ENCODE results near the gene RESP18.
"Not testable (repeated sequence)": the region's sequence is repeated elsewhere in the genome, so short reads cannot be mapped to it uniquely, and the experiment has no call there.

RESP18 gene

DNA sequence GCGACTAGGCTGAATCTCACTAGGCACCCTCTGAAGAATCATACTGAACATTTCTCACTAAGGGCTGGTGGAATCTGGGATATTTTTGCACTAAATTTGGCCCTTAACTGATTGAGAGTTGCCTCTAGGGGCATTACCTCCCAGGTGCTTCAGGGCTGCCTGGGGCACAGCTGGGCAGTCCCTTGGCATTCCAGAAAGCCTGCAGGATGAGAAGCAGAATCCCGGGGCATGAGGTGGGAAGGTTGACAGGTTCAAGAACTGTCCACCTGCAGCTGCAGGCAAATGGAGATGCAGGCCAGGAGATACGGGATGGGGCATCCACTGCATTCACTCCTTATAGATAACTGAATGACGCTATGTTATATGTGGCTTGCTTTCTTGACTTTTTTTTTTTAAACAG, 7.4 kb downstream of the RESP18 start:
- no peak for DNase-seq

DNA sequence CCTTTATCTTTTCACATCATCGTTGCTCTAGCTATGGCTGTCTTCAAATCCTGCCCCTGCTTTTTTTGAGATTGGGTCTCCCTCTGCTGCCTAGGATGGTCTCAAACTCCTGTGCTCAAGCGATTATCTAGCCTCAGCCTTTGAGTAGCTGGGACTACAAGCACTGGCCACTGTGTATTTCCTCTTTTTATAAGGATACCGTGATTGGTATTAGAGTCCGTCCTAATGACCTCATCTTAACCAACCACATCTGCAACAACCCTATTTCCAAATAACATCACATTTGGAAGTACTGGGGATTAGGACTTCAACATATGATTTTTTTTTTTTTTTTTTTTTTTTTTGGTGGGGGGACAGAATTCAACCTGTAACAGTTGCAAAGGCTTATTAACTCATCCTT, 9.1 kb downstream of the RESP18 start:
- DNase-seq = no peak

DNA sequence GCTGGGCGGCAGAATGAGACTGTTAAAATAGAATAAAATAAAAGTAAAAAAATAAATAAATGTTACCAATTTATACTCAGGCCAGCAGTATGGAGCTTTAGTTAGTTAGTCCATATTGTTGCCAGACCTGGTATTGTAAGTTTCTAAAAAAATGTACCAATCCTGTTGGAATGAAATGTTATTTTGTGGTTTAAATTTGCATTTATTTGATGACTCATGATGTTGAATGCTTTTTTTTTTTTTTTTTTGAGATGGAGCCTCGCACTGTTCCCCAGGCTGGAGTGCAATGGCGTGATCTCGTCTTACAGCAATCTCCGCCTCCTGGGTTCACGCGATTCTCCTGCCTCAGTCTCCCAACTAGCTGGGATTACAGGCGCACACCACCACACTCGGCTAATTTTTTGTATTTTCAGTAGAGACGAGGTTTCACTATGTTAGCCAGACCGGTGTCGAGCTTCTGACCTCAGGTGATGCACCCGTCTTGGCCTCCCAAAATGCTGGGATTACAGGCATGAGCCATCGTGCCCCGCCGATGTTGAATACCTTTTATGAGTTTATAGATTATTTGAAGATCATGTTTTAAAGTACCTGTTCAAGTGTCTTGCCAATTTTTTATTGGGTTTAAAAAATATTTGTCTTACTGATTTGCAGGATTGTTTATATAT, 17.6 kb downstream of the RESP18 start:
- no peak for DNase-seq

DNA sequence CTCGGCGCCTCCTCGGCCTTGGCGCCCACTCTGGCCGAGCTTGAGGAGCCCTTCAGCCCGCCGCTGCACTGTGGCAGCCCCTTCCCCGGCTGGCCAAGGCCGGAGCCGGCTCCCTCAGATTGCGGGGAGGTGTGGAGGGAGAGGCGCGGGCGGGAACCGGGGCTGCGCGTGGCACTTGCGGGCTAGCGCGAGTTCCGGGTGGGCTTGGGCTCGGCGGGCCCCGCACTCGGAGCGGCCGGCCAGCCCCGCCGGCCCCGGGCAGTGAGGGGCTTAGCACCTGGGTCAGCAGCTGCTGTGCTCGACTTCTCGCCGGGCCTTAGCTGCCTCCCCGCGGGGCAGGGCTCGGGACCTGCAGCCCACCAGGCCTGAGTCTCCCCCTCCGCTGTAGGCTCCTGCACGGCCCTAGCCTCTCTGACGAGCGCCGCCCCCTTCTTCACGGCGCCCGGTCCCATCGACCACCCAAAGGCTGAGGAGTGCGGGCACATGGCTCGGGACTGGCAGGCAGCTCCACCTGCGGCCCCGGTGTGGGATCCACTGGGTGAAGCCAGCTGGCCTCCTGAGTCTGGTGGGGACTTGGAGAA, 19.8 kb downstream of the RESP18 start:
- not testable (repeated sequence) for DNase-seq

DNA sequence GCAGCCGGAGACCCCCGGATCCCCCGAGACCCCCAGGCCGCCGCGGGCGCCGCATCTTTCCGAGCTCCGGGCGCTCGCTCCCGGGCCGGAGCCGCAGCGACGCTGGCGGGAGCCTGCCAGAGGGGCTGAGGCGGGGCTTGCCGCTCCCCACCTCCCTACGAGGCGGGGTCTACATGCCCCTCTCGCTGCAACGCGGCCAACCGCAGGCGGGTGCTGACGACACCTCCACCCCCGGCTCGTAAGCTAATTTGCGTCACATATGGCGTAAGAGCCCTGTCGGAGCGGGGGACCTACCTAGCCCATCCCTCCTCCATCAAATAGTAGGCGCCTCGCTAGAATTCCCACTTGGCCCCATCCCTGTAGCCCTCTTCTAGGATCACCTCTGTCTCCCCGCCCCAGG, 23.3 kb downstream of the RESP18 start, which contains the start of gene PTPRN:
Gene PTPRN, minus strand, starts transcription at position 124 of the 400 bp plus-strand sequence. Its CDS starts 69 bp downstream, at position 55.
- DNase-seq = no peak

DNA sequence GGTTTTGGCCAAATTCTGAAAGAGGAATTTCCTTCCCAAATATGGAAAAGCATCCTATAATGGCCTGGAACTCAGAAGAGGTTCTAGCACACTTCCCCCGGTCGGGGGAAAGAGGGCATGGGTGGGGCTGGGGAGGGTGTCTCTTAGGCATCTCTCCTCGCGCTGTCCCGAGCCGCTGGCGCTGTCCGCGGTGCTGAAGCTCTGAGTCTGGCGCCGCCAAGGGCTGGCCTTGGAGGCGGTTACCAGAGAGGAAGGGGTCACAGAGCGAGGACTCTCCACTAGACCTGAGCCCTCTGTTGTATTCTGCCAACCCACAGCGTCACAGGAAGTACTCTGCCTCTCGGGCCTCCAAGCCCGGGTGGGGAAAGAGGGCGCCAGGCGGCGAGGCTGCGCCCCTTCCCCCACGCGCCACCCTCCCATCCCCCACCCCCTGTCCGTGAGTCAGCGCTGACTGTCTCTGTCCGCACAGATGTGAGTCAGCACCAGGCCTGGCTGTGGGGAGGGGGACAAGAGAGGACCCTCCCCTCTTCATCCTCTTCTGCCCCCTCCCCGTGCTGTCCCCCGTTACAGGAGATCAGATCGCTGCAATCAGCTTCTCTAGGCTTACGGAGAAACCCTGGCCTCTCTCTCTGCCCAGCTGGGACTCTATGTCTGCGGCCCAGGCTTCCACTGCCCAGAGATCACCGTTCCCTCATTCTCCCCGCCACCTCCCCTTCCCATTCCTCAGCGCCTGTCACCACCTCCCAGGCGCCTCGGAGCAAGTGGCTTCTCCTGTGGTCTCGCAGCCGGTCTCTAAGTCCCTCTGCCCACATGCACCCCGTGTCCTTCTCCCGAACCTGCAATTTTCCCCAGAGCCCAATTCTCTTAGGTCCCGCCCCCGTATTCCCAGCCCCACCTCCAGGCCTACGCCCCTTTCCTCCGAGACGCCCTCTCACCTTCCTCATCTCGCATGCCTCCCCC, 24.1 kb downstream of the RESP18 start:
- peak; percentile 74 for DNase-seq

DNA sequence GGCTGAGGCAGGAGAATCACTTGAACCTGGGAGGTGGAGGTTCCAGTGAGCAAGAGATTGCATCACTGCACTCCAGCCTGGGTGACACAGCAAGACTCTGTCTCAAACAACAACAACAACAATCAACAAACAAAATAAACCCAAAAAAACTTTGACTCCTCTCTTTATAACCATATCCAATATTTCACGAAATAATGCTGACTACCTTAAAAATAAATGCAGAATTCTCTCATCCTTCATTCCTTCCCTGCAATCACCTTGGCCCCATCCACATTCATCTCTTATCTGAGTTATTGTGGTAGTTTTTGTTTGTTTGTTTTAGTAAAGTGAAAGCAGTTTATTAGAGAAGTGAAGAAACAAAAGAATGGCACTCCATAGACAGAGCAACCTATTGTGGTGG, 26.5 kb downstream of the RESP18 start:
- no peak for DNase-seq

DNA sequence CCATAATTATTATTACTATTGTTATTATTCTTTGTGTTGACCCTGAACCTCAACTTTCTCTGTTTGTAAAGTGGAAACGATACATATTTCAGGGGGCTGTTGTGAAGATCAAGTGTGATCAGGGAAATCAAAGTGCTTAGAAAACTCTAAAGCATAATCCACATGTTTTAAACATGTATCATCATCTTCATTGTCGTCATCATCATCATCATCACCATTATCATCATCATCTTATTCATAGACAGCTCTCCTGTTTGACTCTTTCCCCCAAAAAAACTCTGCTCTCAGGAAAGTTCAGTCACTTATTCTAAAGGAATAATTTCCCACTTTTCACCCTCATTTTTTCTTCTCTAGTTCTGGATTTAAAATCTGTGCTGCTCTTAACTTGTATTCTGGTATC, 28.3 kb downstream of the RESP18 start:
- DNase-seq = no peak

DNA sequence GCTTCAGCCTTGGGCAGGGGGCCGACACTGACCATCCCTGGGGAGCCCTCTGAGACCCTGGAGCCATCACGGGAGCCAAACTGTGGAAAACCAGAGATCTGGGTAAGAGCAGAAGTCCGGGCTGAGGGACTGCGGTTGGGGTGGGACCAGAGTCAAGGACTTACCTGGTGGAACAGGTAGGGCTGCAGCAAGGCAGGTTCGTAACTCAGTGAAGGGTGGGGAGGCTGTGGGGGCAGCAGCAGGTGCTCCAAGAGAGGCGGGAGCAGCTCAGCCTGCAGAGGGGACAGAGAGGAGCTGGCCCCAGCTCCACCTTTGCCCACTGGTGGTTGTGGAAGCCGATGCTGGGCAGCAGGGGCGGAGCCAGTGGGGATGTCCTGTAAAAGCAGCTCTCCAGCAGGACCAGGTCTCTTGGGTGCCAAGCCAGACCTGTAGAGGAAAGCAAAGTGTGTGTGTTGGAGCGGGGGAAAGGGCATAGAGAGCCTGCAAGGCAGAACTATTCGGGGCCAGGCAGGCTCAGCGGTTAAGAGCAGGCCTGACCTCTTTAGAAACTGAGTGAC, 30.1 kb downstream of the RESP18 start:
- no peak for DNase-seq

DNA sequence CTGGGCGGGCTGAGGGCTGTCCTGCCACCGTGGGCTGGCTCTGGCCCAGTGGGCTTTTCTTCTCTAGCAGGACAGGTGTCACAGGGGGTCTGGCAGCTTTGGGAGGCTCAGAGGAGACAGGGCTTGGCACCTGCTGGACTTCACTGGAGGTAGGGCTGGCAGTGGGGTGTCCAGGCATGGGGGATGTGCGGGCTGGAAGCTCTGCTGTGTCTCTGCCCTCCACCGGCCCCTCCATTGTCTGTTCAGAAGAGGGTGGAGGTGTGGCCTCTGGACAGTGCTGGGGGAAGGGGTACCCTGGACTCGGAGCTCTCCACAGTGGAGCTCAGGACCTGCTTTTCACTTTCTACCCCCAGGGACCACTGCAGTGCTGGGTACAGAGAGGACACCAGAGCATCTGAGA, 32.5 kb downstream of the RESP18 start:
- DNase-seq = no peak

DNA sequence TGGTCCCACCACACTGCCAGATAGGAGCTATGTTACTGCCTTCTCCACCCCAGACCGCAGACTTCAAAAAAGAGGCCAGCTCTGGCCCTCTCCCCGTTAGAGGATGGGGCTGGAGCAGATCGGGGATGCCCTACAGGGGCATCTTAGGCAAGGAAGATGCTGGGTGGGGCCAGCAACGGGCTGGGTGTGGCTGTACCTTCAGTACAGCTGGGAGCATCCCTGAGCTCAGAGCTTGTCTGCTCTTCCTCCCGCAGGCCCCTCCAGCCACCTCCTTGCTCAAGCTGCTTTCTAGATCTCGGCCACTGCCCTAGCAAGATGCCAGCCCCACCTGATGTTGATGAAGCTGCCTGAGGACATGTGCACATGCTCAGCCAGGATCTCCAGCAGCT, 33.2 kb downstream of the RESP18 start:
- no peak for DNase-seq

DNA sequence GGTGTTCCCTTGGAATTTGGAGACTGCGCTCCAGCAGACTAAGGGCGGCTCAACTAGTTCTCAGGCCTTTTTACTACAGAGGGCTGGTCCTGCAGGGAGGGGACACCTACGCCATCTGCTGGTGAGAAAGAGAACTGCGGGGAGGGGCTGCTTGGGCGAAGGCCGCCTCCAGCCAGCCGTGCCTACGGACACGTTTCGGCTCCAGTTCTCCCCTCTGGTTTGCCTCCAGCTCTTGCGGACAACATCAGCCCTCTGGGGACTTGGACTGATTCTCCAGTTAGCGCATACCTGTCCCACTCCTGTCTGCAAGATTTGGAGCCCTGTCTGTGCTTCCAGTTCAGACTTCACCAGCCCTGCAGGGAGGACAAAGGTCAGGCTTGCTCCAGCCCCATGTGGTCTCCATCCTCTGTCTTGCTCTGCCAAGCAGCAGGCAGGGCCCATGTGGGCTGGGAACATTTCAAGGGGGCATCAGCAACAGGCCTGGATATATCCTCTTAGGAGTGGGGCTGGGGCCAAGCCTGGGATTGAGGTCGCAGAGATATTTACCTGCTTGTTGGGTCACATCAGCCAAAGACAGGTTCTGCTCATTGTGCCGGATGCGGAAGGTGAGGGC, 33.7 kb downstream of the RESP18 start:
- DNase-seq = peak; percentile 92

DNA sequence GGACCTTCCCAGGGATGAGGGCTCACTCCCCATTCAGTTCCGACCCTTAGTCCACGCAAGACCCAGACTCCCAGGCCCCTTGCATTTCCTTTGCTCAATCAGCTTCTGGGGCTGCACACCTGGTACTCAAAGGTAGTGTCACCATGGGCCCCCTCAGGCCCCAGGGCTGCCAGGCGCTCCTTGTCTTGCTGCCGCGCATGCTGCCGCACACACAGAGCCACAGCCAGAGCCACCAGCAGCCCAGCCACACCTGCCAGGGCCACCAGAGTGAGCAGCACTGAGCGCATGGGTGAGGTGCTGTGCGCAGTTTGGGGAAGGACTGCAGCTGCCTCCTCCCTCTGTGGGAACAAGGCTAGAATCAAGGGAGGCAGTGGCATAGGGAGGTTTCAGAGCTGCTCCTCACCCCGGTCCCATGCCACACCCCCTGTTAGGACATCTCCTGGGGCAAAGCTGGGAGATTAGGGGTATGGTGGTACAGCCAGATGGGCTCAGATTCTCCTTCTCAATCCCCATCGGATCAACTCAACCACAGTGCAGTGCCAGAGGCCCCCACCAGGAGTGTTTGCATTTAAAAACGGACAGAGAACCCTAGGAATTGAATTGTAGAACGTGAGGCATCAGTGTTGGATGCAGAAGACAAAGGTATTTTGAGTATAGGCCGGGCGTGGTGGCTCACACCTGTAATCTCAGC, 34.6 kb downstream of the RESP18 start:
- DNase-seq = no peak

DNA sequence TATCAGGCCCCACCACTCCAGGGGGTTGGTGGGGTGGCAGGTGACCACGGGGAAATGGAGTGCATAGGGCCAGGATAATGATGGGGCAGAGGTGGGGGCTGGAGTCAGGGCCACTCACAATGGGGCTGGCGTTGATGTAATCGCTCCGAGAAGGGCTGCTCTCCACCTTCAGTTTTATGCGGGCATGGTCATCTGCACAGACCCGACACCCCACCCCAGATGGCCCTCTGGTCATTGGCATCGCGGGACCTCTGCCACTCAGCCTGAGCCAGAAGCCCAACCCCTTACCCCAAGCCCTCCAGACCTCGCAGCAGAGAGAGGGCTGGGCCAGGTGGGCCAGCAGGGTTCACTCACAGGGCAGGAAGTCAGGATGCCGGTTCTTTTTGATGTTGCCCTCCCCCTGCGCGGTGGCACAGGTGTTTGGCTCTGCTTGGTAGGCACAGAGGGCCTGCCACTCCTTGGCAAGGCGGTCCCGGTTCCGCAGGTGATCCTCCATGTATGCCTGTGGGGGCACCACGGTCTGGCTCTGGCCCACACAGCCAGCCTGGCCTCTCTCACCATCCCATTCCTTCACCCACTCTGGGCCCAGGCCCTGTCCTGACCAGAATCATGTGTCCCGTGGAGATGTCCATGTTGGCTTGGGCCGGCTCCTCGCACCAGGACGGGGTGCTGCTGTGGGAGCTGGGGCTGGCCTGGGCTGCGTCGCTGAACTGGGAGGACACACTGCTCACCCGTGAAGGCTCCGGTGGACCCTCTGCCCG, 35.7 kb downstream of the RESP18 start:
- DNase-seq = no peak

DNA sequence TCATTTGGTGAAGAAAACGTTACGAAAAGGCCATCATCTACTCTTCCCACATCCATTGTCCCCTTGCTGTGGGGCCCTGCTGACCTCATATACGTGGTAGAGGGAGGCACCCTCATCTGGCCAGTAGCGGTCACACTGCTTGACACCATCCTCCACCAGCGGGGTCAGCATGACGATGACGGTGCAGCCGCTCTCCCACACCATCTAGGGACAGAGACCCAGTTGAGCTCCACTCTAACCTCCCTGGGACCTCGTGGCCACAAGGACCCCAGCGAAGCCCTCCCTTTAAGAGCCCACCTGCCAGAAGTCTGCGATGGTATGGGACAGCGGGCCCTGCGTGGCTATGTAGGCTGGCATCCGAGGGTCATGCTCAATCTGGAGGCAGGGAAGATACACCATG, 36.4 kb downstream of the RESP18 start:
- DNase-seq = no peak

DNA sequence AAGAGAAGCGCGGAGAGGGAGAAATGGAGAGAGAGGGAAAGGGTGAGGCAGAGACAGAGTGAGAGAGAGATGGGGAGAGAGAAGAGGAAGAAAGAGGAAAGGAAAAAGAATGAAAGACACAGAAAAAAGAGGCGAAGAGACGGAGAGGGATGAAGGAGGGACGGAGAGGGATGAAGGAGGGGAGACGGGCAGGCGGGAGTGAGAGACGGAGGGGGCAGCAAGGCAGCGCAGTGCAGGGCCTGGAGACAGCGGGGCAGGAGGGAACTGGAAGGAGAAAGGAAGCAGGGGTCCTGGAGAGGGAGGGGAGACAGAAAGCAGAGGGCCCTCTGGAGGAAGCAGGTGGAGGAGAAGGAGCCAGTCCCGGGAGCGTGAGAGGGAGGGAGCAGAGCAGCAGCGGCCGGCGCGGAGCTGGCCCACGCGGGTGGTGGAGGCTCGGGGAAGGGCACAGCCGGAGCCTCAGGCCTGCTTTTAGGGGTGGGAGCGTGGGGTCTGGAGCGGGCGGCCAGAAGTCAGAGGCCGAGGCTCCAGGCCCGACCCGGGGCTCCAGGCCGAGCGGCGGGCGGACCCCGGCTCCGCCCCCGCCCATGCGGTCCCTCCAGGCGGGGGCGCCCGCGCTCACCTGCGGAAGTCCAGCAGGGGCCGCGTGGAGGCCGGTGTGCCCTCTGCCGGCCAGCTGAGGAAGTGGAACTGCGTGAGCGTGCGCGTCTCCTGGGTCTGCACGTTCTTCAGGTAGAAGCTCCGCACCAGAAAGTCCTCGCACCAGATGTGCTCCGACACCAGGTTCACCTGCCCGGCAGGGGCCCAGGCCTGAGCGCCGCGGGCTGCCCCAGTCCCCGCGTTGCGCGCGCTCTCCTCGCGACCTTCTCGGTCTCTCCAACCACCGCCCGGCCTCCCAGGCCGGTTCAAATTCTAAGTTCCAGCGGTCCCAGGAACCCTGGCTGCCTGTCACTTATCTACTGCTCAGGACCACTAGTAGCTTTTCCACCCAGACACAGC, 37.9 kb downstream of the RESP18 start:
- peak; percentile 91 for DNase-seq

DNA sequence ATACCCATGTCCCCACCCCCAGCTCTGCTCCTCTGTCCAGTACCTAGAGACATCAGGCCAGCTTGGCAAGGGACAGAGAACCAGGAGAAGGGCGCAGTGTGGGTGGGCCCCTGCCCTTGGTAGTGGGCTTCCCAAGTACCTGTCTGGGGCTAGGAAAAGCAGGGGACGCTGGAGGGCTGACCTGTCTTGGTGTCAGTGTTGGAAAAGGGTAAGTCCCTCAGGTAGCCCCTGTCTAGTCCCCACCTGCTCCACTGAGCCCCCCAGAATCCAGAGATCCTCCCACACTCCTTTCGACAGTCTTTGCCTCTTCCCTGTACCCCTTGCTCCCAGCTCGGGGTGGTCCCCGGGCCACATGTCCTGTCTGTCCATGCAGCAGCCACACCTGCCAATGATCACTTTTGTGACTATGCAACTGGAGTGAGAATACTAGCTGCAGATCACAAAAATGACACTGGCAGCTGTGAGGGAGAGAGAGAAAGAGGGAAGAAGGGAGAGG, 38.8 kb downstream of the RESP18 start:
- no peak for DNase-seq

DNA sequence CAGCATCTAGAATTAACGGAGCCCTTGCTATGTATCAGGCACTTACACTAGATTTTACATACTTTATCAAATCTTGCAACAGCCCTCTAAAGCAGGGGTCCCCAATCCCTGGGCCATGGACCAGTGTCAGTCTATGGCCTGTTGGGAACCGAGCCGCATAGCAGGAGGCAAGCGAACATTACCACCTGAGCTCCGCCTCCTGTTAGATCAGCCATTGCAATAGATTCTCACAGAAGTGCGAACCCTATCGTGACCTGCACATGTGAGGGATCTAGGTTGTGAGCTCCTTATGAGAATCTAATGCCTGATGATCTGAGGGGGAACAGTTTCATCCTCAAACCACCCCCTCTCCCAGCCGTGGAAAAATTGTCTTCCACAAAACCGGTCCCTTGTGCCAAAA, 39.9 kb downstream of the RESP18 start:
- DNase-seq = no peak

DNA sequence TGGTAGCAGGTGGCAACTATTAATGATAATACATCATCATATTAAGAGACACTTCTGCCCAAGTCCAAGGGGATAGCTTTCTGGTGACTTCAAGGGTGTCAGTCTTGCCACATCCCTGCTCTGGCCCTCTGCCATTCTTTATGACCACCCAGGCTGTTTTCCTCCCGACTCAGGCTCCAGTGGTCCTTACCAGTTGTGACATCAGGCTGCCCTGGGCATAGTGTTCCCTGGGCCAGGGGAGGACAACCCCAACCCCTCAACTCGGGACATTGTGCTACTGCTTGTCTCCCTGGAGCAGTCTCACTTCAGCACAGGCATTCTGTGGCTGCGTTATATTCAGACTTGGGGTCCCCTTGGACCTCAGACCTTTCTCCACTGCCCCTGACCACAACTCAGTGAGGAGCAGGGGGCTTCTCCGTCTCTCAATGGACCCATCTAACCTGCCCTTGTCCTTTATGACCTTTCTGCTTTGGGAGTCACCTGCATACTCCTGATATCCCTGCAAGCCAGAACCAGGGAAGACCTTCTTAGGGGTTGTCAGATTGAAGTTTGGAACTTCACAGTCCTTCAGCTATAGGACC, 40.5 kb downstream of the RESP18 start:
- no peak for DNase-seq

DNA sequence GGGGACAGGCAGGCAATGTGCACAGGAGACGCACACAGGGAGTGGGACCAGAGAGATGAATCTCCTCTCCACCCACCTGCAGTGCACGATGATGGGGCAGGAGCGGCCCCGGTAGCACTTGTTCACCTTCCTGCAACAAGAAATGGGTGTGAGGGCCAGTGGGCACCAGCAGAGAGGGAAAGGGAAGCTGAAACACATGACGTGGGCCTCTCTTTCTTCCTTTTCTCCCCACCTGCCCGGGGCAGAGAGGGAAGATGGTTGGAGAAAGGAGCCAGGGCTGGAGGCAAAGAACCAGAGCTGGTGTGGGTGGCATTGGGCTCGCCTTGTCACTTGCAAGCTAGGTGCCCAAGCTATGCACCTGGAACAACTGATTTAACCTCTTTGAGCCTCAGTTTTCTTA, 41.1 kb downstream of the RESP18 start:
- DNase-seq = no peak
